EL (cell line): ENCODE measurements around the gene PAFAH2.

Experiments used
- DNase-seq: peaks from one replicate; pipeline ENCODE4 v3.0.0-alpha.2; 2016

Gene PAFAH2

DNA sequence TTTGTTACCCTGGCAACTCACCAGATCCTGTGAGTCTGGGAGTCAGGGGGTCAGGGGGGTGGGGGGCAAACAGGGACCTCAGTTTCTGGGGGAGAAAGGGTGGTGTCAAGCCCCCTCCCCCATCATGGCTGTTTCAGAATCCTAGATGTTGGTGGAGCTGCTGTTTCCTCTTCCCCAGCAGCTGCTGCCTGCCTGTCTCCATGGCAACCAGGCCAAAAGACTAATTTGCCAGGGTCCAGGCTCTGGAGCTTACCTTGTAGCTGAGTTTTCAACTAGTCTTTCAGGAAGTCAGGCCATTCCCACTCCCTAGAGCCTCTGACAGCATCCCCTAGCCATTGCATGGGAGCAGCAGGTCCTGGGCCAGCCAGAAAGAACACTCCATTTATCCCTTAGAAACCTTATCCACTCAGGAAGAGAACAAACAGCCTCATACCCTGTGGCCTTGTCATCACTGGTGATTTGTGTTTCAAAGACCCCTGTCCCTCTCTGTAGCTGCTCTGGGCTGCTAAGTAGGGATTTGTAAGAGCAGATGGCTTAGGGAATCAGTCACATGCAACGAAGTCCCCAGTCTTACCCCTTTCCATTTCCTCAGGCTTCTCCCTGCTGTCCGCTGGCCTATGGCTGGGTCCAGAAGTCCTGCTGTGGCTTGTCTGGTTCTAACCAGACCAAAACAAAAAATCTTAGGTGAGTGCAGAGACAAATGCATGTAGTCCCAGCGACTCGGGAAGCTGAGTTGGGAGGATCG lies 70.2 kb downstream of the PAFAH2 start:
- no peak for DNase-seq

DNA sequence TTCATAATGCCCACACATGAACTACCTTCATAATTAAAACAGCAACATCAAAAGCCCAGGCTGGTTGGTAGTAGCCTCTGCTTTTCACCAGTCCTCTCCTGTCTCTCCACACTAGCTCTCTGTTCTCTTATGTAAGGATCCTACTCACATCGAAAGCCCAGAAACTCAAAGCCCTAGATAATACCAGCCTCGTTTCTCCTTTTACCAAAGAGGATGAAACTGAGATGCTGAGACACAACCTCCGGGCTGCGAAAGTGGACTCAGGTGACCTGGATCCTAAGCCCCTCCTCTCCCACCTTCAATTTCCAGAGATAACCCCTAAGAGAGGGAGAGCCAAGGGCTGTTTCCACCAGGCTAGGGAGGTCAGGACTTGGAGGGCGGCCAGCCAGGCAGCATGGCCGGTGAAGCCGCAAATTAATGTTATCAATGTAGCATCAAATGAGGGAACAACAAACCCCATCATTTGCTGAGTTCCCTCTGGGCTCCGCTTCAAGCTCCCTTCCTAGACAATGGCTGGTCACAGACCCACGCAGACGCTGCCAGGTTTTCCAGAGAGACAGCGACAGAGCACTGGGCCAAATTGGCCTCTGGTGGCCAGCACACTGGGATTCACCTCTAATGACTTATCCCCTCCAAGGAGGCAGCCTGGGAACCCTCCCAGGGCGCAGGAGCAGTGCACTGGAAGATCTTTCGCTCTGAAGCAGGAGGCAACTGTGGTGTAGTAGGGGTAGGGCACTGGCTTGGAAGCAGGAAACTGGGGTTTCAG lies 70.9 kb downstream of the PAFAH2 start:
- no peak for DNase-seq

DNA sequence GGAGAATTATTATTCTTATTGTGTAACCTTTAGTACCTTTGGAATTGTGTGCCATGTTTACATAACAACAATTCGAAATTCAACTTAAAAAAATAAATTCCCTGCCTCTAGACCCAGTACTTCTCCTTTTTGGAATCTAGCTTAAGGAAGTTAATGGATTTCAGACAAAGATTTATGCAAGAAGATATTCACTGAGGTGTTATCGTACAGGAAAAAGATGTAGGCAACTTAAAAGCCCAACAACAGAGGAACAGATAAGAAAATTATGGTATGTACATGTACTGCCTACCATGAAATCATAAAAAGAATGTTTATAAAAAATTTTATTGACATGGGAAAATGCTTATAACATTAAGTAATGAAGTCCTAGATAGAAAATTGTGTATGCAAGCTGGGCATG lies 73.4 kb downstream of the PAFAH2 start:
- no peak for DNase-seq

DNA sequence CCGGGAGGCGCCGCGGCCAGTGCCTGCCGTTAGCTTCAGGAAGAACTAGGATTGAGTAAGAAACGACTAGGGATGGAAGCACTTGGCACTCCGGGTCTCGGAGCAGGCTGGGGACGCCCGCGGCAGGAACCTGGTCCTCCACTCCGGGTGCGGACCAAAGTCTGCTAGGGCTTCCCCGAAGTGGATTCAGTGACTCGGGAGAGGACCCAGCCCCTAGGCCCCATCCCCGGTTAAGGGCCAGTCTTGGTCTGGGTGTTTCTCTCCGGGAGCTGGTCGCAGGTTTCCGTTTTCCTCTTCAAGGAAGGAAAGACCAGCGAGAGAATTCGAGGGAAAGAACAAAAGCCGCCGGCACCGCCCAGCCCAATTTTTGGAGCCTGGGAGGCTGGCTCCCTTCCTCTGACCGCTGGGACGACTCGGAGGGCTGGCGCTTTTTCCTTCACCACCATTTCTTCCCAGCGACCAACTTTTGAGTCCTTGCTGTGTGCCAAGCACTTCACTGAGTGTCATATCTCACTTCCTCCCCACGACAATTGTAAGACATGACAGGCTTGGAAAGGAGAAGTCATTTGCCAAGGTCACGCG lies 74.8 kb downstream of the PAFAH2 start:
- DNase-seq = peak; percentile 52

DNA sequence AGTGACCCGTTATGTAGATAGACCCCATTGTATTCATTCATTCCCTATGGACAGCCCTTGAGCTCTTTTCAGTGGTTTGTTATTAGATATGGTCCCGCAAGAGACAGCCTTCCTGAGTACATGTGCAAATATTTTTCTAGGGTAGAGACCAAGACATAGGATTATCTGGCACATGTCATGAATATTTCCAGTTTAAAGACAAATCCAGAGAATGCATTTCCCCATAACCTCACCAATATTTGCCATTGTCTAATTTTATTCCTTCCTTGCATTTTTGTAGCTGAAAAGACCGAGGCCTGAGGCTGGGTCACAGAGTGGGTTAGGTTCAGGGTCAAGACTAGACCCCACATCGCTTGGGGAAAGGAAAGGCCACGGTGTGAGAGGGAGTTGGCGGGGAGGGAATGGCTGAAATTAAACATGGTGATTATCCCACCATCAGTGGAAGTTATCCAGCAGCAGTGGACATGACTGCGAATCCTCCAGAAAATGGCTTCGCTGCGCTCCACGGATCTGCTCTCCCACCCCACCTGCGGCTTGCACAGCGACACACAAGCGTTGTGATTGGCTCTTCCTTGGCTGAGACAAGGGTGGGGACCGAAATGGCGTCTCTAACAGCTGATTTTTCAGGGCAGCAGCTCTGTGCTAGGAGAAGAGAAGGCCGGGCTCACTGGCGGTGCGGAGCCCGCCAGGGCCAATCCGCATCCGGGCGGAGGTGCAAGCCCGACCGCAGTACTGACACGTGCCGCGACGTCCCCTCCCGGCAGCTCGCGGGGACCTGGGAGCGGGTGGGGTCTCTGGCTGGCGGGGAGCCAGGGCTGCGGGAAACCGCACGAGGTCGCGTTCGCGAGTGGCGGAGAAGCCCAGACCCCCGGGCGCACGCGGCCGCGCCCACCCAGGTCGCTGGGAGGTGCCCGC lies 75.5 kb downstream of the PAFAH2 start:
- peak; percentile 47 for DNase-seq

DNA sequence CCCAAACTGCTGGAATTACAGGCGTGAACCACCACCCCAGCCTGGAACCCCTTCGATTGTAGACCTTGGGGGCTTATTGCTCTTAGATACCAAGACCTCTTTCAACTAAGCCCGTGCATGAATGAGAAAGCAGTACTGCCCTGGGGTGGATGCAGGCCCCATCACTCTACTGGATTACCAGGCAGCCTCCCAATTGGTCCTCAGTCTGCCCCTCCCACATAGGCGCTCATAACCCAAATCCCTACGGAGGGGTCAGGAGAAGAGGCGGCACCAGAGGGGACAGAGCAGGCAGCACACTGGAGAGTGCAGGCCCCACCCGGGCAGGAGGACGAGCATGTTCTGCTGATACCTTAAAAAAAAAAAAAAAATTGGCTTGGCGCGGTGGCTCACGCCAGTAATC lies 79.2 kb downstream of the PAFAH2 start:
- DNase-seq = no peak

DNA sequence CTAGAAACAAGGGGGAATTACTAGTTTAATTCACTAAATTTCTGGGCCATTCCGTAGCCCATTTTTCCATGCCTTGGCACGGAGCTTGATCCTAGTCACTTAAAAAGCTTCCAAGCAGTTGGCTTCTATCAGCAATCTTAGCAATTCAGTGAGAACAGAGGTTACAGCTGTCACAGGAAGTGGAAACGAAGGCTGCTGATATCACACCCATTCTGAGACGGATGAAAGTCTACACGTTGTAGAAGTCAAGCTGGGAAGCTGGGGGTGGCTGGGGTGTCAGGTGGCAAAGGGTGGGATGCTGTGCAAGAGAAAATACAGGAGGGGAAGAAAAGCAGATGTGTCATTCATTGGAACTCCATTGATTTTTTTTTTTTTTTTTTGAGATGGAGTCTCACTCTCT lies 79.9 kb downstream of the PAFAH2 start:
- DNase-seq = no peak

DNA sequence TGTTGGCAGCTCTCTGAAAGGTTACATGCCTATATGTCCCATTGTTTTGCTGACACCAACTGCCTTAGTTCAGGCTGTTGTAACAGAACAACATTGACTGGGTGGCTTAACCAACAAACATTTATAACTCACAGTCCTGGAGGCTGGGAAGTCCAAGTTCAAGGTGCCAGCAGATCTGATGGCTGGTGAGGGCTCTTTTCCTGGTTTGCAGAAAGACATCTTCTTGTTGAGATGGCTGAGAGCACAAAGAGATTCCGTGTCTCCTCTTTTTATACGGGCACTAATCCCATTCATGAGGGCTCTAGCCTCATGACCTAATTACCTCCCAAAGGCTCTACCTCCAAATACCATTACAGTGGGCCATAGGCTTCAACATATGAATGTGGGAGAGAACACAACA lies 81.4 kb downstream of the PAFAH2 start:
- no peak for DNase-seq

DNA sequence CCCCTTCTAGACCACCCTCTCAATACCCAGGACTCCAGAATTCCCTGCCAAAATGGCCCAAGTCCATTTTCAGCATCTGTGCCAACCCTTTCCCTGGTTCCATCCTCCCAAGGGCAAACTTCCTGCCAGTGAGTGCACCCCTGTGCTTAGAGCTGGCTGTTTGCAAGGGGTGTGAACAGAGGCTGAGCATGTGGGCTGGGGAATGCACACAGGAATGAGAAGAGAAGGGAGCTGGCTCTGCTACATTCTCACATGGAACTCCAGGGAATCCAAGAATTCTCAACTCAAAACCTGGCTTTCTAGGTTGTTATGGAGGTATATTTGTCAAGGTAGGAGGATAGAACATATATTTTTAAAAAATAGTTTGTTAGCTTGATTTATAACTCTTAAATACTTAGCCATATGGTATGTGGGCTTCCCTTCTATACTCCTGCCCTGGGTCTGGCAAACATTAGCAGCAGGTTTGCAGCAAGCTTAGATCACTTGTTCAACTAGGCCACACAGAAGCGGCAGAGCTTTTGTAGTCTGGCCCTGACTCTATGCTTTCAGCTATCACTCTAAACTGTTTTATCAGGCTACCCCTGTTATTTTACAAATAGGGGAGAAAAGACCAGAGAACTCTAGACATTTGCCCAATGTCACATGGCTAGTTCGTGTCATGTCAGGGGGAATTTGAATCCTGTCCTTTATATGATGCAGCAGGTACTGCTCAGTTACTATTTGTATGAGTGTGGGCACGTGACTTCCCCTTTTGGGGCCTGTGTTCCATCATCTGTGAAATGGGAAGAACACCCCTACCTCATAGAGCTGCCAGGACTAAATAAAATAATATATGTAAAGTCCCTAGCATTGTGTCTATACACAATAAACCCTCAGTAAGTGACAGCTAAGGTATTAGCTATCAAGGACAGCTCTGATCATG lies 83.5 kb downstream of the PAFAH2 start:
- no peak for DNase-seq

DNA sequence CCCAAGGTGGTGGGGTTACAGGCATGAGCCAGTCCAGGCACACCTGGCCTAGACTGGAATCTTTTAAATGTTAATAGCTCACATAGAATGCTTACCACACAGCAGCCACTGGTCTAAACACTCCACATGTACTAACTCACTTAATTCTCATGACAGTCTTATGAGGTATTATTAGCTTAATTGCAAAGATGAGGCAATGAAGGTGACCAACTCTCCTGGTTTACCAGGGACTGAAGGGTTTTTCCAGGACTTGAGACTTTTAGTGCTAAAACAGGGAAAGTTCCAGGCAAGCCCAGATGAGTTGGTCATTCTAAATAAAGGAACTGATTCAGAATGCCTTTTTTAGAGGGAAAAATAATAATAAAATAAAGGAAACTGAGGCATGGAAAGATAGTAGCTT lies 84.7 kb downstream of the PAFAH2 start:
- DNase-seq = no peak

DNA sequence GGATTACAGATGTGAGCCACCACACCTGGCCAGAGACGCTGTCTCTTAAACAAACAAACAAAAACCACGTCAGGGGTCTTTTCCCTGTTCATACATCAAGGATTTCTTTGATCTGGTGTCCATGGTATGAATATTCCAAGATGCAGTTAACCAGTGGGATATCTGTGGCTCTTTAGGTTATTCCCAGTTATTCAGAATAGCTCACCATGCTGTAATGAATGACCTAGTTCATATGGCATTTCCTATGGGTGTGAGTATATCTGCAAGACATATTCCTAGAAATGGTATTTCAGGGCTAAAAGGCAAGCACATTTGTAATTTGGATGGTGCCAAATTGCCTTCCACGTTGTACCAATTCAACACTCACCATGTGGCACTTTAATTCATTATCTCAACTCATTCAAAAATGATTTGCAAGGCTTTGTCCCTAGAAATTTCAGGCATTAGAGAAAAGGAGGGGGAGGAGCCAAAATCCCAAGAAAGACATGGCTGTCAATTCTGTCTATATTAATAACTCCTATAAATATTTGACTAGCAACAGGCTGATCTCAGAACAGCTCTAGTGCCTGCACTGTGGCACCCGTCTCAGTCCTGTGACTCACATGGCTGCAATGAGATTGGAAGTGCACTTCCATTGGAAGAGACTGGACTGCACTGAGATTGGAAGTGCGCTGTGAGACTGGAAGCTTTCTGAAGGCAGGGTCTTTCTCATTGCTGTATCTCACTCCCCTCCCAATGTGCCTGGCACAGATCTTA lies 85.6 kb downstream of the PAFAH2 start:
- DNase-seq = peak; percentile 86

DNA sequence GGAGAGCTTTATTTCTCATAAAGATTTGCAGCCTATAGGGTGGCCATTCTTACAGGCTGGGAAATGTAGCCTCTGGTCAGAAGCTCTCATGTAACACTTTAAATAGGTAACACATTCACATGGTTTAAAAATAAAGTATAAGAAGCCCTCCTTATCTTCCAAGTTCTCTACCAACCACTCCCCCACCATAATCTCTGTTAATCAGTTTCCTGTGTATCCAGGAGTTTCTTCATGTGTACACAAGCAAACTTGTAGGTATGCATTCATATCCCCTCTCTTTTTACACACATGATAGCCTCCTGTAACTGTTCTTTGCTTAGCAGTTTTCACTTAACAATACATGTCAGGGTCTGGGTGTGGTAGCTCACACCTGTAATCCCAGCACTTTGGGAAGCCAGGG lies 86.7 kb downstream of the PAFAH2 start:
- DNase-seq = no peak
